GM19025 (cell line): ENCODE measurements around the gene DAP3.
A peak's percentile ranks its signal among the peaks of the same experiment; 100 is the strongest.
"Not testable (repeated sequence)": the region's sequence is repeated elsewhere in the genome, so short reads cannot be mapped to it uniquely, and the experiment has no call there.

Source experiments
- ATAC-seq: cut with Tn5 transposase; IDR thresholded peaks from one replicate; pipeline ENCODE4 v1.9.1; 2021; ENCODE audit warnings: mild to moderate bottlenecking, low read depth, moderate library complexity; ENCODE audit not compliant: unreplicated experiment

The DAP3 gene

DNA sequence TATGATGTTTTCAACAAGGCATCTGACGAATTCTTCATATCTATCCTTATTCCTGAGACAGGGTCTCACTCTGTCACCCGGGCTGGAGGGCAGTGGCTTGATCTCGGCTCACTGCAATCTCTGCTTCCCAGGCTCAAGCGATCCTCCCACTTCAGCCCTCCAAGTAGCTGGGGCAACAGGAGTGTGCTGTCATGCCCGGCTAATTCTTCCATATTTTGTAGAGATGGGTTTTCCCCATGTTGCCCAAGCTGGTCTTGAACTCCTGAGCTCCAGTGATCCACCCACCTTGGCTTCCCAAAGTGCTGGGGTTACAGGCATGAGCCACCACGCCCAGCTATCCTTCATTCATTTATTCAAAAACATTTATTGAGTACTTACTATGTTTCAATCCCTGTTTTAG is 8.4 kb upstream of the DAP3 start:
- ATAC-seq: no peak

DNA sequence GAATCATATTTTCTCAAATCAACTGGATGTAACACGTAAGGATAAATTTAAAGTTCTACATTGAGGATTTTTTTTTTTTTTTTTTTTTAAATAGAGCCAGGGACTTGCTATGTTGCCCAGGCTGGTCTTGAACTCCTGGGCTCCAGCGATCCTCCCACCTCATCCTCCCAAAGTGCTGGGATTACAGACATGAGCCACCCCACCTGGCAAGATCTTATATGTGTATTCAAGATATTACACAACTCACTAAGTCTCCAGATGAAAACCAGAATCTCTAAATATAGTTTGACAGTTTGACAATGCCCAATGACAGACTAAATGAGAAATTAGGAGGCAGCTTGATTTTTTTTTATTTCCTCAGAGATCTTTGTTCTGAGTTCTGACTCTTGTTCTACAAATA is 7.1 kb upstream of the DAP3 start:
- no peak for ATAC-seq

DNA sequence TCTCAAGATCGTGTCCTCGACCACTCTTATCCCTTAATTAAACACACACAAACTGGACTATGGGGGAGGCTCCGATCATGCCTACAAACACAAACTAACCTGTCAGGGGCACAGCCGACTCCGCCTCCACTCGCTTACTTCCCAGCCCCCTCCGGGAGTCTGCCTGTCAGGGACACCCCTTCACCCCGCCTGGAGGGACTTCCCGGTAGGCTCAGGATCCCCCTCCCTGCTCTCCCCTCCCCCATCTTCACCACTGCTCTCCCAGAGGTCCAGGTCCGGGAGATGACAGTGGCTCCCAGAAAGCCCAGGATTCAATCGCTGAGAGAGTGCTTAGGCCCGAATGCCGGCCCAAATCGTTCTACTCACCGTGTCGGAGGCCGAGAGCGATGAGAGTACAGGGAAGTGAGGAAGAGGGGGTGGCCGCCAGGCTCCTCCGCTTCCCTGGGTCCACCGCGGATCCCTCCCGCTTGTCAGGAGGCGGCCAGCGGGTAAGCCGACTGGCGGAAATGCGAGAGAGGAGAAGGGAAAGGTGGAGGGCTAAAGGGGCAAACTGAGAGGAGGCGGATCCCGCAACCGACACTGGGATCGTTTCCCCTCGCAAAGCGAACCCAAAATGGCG is 1.1 kb upstream of the DAP3 start:
- ATAC-seq: peak; percentile 11

DNA sequence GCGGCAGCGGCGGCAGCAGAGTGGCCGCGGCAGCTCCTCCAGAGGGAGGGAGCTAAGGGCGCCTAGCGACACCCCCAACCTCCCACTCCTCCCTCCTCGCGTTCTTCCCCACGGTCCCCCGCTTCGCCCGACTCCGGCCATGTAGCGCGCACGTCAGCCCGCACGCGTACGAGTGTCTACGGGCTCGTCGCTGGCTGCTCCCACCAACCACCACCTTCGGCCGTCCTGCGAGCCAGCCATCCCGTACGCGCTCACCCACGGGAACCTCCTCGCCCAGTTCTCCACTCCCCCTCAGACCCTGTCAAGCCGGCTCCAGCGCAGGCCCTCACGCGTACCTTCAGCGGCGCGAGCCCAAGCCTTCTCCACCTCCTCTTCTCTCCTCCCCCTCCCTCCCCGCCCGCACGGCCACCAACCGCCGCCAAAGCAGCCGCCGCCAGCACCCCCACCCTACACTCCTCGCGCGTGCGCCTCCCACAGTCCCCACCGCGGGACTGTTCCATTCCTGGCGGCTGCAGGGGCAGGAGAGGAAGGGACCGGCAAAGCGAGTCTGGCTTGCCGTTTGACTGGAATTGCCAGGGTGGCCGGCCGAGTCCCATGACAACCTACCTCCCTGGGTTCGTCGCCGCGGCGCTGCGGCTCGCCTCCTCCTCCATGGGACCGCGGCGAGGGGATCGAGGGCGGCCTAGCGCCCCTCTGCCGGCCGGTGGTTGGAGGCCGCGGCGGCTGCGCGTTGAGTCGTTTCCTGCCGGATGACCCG is 389 bp upstream of the DAP3 start, which contains the start of gene YY1AP1:
Gene YY1AP1, minus strand, starts transcription at position 451 of the 757 bp plus-strand sequence. CDS start 8,338 bp downstream, outside the sequence.
- peak; percentile 81 for ATAC-seq

DNA sequence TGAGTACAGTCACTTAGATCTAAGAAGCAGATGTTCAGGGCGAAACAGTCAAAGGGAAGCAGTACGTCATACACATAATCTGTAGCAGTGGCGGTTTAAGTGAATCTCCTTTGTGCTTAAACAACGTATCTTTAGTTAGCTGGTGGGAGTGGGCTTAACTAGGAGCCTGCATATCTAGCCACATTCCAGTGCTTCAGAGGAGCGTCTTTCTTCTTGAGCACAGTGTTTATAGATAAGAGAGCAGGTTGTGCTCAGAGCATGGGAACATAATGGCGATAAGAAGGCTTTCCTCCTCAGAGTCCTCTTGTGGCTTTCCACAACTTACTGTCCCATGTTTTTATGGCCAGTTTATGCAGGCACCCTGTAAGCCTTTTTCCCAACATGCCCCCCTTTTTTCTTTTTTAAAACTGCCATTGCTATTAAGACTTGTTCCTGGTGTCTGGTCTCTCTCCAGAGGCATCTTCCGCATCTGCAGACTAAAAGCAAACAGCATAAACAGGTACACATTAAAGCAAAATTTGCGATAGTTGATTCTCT is 3.2 kb downstream of the DAP3 start:
- no peak for ATAC-seq

DNA sequence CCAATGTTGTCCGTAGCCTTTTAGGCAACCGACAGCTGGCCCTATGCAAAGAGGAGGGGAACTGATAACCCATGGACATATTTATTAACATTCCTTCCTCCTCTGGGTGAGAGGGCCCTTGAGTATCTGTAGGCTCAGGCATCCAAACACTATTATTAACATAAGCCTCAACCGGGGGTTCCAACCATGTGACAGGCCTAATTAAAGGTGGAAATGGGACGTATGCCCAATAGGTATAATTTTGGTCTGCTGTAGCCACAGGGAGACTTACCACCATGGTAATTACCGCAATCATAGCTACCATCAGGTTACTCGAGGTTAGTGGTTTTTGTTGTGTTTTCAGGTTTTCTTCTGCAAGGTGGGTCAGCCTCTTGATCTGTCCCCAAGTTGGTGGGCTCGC is 5.3 kb downstream of the DAP3 start:
- no peak for ATAC-seq

DNA sequence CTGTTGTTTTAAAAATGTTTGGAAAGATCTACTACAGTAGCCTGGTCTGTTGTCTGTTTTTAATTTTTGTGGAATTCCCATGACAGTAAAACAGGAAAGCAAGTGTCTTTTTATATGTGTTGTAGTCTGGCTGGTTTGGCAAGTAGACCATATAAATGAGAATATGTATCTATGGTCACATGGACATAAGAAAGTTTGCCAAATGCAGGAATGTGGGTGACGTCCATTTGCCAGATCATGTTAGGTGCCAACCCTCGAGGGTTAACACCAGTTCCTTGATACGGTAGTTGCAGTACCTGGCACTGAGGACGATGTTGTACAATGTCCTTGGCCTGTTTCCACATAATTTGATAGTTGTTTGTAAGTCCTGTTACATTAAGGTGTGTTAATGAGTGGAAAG is 6.2 kb downstream of the DAP3 start:
- ATAC-seq: no peak

DNA sequence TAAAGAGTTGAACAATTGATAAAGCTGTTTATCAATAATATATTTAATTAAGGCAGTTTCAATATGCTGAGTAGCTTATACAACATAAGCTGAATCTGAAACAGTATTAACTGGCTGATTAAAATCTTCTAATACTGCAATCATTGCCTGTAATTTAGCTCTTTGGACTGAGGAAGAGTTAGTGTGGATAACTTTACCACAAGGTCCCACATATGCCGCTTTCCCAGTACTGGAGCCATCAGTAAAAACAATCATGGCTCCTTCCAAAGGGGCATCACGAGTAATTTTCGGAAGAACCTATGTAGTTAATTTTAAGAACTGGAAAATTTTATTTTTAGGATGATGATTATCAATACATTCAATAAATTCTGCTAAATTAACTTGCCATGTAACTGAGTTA is 6.7 kb downstream of the DAP3 start:
- no peak for ATAC-seq

DNA sequence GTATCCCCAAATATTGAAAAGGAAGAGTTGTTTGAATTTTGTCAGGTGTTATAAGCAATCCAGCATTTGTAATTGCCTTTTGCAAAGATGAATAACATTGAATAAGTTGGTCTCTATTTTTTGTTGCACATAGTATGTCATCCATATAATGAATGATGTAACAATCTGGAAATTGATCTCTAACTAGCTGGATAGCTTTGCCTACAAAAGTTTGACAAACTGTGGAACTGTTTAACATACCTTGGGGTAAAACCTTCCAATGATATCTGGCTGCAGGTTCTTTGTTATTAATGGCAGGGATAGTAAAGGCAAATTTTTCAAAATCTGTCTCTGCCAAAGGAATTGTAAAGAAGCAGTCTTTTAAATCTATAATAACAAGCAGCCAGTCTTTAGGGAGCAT is 7.6 kb downstream of the DAP3 start:
- no peak for ATAC-seq

DNA sequence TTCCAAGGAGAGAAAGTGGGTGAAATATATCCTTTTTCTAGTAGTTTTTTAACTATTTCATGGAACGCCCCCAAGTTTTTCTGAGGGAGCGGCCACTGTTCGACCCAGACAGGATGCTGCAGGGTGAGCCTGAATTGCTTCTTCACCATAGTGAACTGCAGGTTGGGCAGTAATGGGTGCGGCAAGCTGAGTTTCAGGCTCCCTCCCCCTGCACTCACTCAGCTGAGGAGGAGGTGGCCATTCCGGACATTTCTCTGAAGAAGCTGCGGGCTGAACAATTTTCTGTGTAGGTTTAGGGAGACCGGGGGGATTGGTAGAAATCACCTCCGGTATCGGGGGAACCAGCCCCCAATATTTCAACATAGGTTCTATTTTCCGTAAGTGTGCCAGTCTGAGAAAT is 8.2 kb downstream of the DAP3 start:
- no peak for ATAC-seq

DNA sequence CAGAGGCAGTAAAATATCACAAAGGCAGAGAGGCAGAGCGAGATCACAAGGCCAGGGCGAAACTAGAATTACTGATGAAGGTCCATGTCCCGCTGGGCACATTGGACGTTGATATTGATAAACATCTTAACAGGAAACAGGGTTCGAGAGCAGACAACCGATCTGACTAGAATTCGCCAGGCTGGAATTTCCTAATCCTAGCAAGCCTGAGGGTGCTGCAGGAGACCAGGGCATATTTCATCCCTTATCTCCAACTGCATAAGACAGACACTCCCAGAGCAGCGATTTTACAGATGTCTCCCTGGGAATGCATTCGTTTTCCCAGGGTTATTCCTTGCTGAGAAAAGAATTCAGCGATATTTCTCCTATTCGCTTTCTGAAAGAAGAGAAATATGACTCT is 8.7 kb downstream of the DAP3 start:
- ATAC-seq: not testable (repeated sequence)

DNA sequence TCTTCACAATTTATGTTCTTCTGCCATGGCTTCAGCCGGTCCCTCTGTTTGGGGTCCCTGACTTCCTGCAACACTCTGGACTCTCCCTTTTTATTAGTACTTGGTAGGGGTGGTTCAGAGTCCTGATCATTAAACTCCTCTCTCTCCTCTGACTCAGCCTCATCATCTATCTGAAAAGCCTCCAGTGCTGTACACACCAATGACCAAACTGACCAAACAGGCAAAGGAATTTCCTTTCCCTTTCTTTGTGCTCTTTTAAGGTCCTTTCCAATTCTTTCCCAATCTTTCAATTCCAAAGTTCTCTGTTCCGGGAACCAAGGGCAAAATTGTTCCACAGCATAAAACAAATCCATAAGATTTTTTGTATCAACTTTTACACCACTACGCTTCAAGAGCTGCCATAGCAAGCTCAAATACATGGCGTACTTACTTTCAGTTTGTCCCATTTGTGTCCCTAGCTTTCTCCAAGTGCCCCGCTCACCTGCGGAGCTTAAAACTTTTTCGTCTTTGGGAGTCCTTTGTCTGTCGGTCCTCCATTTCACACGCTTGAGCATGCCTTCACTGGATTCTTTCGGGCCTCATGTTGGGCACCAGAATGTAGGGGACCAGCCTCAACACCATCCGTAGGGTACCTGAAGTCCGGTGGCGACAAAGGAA is 9.6 kb downstream of the DAP3 start:
- no peak for ATAC-seq

DNA sequence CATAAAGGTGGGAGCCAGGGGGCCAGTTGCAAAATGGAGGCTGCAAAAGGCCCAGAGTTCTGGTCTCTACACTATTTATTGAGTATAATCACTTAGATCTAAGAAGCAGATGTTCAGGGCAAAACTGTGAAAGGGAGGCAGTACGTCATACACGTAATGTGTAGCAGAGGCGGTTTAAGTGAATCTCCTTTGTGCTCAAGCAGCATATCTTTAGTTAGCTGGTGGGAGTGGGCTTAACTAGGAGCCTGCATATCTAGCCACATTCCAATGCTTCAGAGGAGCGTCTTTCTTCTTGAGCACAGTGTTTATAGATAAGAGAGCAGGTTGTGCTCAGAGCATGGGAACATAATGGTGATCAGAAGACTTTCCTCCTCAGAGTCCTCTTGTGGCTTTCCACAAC is 10.2 kb downstream of the DAP3 start:
- not testable (repeated sequence) for ATAC-seq

DNA sequence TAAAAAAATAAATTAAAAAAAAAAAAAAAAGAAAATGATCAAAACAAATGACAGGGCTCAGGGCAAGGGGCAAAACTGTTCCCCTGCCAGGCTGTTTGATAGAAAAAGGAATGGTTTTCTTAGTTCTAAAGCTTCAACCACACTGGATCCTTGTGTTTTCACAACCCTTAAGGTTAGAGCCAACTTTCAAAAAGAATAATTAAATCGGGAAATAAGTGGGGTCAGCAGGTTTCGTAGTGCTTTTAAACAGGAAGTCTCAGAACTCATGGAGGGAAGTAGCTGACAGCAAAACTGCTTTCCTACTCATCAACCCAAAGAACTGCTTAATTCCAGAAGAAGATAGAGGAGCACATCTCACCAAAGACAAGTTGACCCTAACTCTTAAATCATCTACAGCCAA is 12.8 kb downstream of the DAP3 start:
- not testable (repeated sequence) for ATAC-seq

DNA sequence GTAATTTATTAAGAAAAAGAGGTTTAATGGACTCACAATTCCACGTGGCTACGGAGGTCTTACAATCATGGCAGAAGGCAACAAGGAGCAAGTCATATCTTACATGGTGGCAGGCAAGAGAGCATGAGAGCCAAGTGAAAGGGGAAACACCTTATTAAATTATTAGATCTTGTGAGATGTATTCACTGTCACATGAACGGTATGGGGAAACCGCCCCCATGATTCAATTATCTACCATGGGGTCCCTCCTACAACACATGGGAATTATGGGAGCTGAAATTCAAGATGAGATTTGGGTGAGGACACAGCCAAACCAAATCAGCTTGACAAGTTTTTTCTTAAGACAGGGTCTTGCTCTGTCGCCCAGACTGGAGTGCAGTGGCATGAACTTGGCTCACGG is 14.3 kb downstream of the DAP3 start:
- ATAC-seq: no peak

DNA sequence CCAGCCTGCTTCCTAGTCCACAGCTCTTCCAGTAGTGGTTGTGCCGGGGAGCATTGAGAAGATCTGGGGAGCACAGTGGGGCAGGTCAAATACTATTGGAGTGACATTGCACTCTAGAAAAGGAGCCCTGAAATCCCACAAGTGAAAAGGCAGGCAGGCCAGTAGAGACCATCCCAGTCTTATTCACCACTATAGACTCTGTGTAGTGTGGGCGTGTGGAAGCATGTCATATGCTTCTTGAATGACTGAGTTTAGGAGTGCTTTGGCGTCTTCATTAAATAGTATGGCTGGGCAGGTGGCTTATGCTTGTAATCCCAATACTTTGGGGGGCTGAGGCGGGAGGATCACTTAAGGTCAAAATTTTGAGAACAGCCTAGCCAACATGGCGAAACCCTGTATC is 15.5 kb downstream of the DAP3 start:
- not testable (repeated sequence) for ATAC-seq

DNA sequence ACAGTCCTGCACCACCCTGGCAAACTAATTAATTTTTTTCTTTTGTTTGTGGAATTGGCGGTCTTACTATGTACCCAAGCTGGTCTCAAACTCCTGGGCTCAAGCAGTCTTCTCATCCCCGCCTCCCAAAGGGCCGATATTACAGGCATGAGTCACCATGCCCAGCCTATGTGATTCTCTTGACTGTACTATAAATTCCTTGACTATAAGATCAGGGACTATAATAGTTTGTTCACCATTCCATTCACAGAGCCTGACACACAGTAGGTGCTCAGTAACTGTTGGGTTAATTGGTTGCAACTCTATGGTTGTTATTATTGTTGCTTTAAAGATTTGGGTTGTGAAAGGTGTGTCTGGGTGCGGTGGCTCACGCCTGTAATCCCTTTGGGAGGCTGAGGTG is 17.2 kb downstream of the DAP3 start:
- no peak for ATAC-seq

DNA sequence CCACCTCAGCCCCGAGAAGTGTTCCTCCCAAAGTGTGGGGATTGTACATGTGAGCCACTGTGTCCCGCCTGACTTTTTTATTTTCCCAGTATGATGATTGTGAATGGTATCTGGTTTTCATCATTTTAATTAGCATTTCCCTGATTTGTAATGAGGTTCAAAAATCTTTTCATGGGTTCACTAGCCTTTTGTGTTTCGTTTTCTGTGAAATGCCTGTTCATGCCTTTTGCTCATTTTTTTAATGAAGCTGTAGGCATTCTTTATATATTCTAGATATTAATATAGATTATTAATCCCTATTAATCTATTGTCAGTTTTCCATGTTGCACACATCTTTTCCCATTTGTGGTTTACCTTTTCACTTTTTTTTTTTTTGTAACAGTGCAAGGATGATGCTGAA is 20.5 kb downstream of the DAP3 start:
- ATAC-seq: no peak

DNA sequence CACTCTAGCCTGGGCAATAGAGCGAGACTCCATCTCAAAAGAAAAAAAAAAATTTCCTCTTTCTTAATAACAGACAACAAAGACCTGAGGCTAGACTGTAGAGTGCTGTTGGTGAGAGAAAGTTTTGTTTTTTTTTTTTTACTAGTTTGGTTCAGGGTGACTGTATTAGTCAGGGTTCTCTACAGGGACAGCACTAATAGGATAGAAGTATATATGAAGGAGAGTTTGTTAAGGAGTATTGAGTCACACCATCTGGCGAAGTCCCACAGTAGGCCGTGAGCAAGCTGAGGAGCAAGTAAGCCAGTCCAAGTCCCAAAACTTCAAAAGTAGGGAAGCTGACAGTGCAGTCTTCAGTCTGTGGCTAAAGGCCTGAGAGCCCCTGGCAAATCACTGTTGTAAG is 22.6 kb downstream of the DAP3 start:
- ATAC-seq: not testable (repeated sequence)

DNA sequence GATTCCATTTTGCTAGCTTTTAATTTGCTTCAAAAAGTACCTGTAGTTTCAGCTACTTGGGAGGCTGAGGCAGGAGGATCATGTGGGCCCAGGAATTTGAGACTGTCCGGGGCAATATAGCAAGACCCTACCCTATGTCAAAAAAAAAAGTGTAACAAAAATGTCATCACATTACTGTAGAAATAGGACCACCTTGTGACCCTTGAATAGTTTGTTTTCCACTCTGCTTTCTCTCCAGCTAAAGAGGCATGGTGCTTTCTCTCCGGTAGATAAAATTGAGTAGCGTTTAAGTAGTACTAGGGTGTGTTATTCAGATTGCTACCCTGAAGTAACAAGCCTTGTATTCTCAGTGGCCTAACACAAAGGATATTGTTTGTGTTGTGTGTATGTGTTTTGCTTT is 23.7 kb downstream of the DAP3 start:
- ATAC-seq: not testable (repeated sequence)

DNA sequence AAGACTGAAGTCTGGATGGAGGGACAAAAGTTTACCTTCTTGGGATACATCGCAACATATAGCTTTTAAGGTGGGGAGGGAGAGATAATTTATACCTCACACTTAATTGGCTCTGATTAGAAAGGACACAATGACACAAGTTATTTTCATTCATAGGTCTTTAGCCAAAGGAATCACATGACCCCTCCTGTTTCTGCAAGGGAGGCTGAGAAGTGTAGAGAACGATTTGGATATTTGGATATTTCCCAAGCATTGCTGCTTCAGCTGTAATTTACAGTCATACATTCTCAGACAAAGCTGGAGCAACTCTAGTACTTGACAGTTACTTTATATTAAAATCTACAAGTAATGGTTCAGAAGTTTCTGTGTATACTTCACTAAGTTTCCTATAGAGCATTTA is 24.2 kb downstream of the DAP3 start:
- no peak for ATAC-seq
